ENCODE measurements around the gene TRPC1. TPM values are rescaled to one million over a fixed set of nuclear protein-coding genes. Genes with fewer than 3 reads are reported as not detected.

The TRPC1 gene
- polyA plus RNA-seq, 1 donor (not counting 4 experiments of a cell fraction or from before 2014, with no cell fraction given), result 9.1 TPM

DNA sequence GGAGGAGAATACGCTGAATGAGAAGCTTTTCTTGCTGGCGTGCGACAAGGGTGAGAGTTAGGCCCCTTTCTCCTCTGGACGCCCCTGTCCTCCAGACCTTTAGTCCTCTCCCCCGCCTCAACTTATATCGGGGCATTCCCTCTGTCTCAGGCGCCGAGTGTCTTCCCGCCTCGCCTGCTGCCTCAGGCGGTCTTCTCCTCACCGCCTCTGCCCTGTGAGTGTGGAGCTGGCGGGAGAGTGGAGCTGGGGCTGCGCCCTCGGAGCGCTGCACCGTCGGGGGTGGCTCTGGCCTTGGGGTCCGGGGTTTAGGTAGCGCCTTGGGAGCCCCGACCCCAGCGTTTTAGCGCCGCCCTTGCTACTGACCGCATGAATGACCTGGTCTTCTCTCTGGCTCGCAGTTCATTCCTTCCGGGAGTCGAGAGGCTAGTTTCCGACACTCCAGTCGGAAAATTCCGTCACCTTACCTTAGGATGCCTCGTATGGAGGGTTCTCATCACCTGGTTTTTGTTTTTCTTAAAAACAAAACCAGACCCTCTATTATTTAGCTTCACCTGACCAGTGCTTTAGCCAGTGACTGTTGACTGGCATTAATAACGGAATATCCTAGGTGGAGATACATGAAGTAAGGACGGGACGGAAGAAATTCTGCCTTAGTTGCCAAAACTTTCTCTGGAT is 985 bp downstream of the TRPC1 start:
- Histone ChIP-seq H4K20me1 (ENCODE audit: control insufficient read depth, extremely low read depth, insufficient read depth, low read length) (no peaks in the 10 kb centered on the region), H3K9ac (ENCODE audit: control insufficient read depth, extremely low read depth, insufficient read depth, low read length) (peak overlapping the region; percentile 83), H2AFZ (ENCODE audit: control insufficient read depth, low read length) (peak overlapping the region; percentile 99), H3K9me3 (ENCODE audit: control insufficient read depth, low read depth, low read length) (no peaks in the 10 kb centered on the region), H3K27ac (ENCODE audit: control insufficient read depth, insufficient read depth, low read length) (peak overlapping the region; percentile 52), H3K36me3 (ENCODE audit: control insufficient read depth in 2 of 2, extremely low read depth in 1 of 2, insufficient read depth in 2 of 2, low read length in 2 of 2) (no peaks in the 10 kb centered on the region), H3K4me3 (ENCODE audit: control insufficient read depth in 2 of 3, extremely low read depth in 1 of 3, insufficient read depth in 2 of 3, low read depth in 1 of 3, low read length in 3 of 3) (peak overlapping the region; percentile 70 to 93 (median 88)), H3K9me1 (ENCODE audit: control insufficient read depth, extremely low read depth, insufficient read depth, low read length) (no peaks in the 10 kb centered on the region), H3K4me1 (ENCODE audit: control insufficient read depth, extremely low read depth, insufficient read depth, low read length) (peaks cover 4% of the 10 kb centered on the region), H3K79me2 (ENCODE audit: control insufficient read depth, insufficient read depth, low read length) (peaks cover 3% of the 10 kb centered on the region), H3K27me3 (ENCODE audit: control insufficient read depth, extremely low read depth, insufficient read depth, low read length) (no peaks in the 10 kb centered on the region), H3K4me2 (ENCODE audit: control insufficient read depth, extremely low read depth, insufficient read depth, low read depth, low read length) (peak overlapping the region; percentile 98)
- TF ChIP-seq, protein P1, sequence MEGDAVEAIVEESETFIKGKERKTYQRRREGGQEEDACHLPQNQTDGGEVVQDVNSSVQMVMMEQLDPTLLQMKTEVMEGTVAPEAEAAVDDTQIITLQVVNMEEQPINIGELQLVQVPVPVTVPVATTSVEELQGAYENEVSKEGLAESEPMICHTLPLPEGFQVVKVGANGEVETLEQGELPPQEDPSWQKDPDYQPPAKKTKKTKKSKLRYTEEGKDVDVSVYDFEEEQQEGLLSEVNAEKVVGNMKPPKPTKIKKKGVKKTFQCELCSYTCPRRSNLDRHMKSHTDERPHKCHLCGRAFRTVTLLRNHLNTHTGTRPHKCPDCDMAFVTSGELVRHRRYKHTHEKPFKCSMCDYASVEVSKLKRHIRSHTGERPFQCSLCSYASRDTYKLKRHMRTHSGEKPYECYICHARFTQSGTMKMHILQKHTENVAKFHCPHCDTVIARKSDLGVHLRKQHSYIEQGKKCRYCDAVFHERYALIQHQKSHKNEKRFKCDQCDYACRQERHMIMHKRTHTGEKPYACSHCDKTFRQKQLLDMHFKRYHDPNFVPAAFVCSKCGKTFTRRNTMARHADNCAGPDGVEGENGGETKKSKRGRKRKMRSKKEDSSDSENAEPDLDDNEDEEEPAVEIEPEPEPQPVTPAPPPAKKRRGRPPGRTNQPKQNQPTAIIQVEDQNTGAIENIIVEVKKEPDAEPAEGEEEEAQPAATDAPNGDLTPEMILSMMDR (optimal IDR thresholded peaks at IDR 0.05 in 1 of 3, IDR thresholded peaks at IDR 0.05 in 1 of 3, conservative IDR thresholded peaks at IDR 0.05 in 1 of 3; ENCODE audit: extremely low read depth in 1 of 3, insufficient read depth in 2 of 3, low read length in 3 of 3), result no peak
- no peak for TF ChIP-seq EZH2 (IDR thresholded peaks at IDR 0.05; ENCODE audit: low read length)
- dilution Hi-C loops (cut with MboI; ENCODE audit: extremely low pct_ligation_motif_present, low sequenced_read_pairs), result no loop called here
- FAIRE-seq, result peak; percentile 20
- no peak for DNase-seq (ENCODE audit: low read depth, low spot score)

DNA sequence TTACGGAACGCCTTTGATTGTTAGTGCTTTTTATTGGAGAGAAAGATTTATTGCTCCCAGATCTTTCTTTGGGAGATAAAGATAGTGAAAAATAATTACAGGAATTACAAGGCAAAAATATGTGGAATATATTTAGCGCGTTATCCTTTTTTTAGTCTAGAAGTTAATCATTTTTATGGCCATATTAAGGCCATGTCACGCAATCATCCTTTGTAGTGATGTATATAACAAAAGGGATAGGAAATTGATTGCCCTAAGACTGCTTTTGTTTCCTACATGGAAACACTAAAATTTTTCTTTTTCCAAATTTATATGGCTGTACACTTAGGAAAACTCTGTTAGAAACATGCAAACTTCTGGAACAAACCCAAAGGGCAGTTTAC is 1.5 kb downstream of the TRPC1 start:
- no peak overlapping the region for H3K27ac ChIP-seq (ENCODE audit: control insufficient read depth, insufficient read depth, low read length)
- H3K36me3 ChIP-seq (ENCODE audit: control insufficient read depth in 2 of 2, extremely low read depth in 1 of 2, insufficient read depth in 2 of 2, low read length in 2 of 2), result no peaks in the 10 kb centered on the region
- peak overlapping the region; percentile 99 for H2AFZ ChIP-seq (ENCODE audit: control insufficient read depth, low read length)
- no peaks in the 10 kb centered on the region for H4K20me1 ChIP-seq (ENCODE audit: control insufficient read depth, extremely low read depth, insufficient read depth, low read length)
- dilution Hi-C loops (cut with MboI; ENCODE audit: extremely low pct_ligation_motif_present, low sequenced_read_pairs), result no loop called here
- peaks cover 3% of the 10 kb centered on the region for H3K79me2 ChIP-seq (ENCODE audit: control insufficient read depth, insufficient read depth, low read length)
- TF ChIP-seq, protein P1 (optimal IDR thresholded peaks at IDR 0.05 in 1 of 3, IDR thresholded peaks at IDR 0.05 in 1 of 3, conservative IDR thresholded peaks at IDR 0.05 in 1 of 3; ENCODE audit: extremely low read depth in 1 of 3, insufficient read depth in 2 of 3, low read length in 3 of 3), result no peak
- TF ChIP-seq EZH2 (IDR thresholded peaks at IDR 0.05; ENCODE audit: low read length), result no peak
- H3K27me3 ChIP-seq (ENCODE audit: control insufficient read depth, extremely low read depth, insufficient read depth, low read length), result no peaks in the 10 kb centered on the region
- H3K9ac ChIP-seq (ENCODE audit: control insufficient read depth, extremely low read depth, insufficient read depth, low read length), result peak overlapping the region; percentile 83
- peak overlapping the region; percentile 70 to 93 (median 88) for H3K4me3 ChIP-seq (ENCODE audit: control insufficient read depth in 2 of 3, extremely low read depth in 1 of 3, insufficient read depth in 2 of 3, low read depth in 1 of 3, low read length in 3 of 3)
- no peaks in the 10 kb centered on the region for H3K9me3 ChIP-seq (ENCODE audit: control insufficient read depth, low read depth, low read length)
- no peak for DNase-seq (ENCODE audit: low read depth, low spot score)
- H3K9me1 ChIP-seq (ENCODE audit: control insufficient read depth, extremely low read depth, insufficient read depth, low read length), result no peaks in the 10 kb centered on the region
- peaks cover 4% of the 10 kb centered on the region for H3K4me1 ChIP-seq (ENCODE audit: control insufficient read depth, extremely low read depth, insufficient read depth, low read length)
- peak overlapping the region; percentile 98 for H3K4me2 ChIP-seq (ENCODE audit: control insufficient read depth, extremely low read depth, insufficient read depth, low read depth, low read length)
- no peak for FAIRE-seq

All from keratinocyte (primary cell).